ENCODE data around the gene PADI3.

GRCh38 chr1:17290553-17290952 is 41.7 kb downstream of the PADI3 start:
- TF ChIP-seq SMAD1 (IDR thresholded peaks at IDR 0.05; ENCODE audit: low read depth, low read length, partially characterized antibody): no peak
- no peak for TF ChIP-seq KDM4B (IDR thresholded peaks at IDR 0.05; ENCODE audit: borderline replicate concordance in 2 of 2, low read depth in 1 of 2)
- TF ChIP-seq ERF (CRISPR knock-in tag; IDR thresholded peaks at IDR 0.05): no peak
